H1 (cell line): ENCODE measurements around the gene PTPRJ. TPM values are rescaled to one million over a fixed set of nuclear protein-coding genes. Genes with fewer than 3 reads are reported as not detected.

Experiments used
- CTCF ChIA-PET: fragments of 300-600 bp; sonication (Branson Sonifier 250); formaldehyde crosslinking; loops from one replicate; lab custom pipeline; 2021; ENCODE audit not compliant: partially characterized antibody; lab: Charles Lee
- POLR2A ChIA-PET: fragments of 300-600 bp; sonication (Branson Sonifier 250); formaldehyde crosslinking; loops from one replicate; lab custom pipeline; 2021; ENCODE audit warnings: inconsistent platforms; ENCODE audit not compliant: partially characterized antibody; lab: Charles Lee
- DNase-seq, 2 experiments: peaks; one replicate each; pipeline versions ENCODE4 v3.0.0 to v3.0.0-alpha.2; 2010 to 2022; ENCODE audit warnings: low spot score in 2 of 2, low read depth in 1 of 2, mixed read lengths in 1 of 2
- FAIRE-seq: peaks from 2 replicates; lab custom pipeline; 2011; peaks lifted over from hg19 to GRCh38; lab: Jason Lieb, UNC
- H2AFZ ChIP-seq: 2 replicates; pipeline ENCODE4 v1.8.1; 2012; ENCODE audit warnings: low read length, inconsistent platforms
- H2AK5ac ChIP-seq: 2 replicates; pipeline ENCODE4 v1.6.1; 2013; ENCODE audit warnings: low read depth, low read length
- H2BK120ac ChIP-seq: replicated peaks from 2 replicates; pipeline ENCODE3; 2013; ENCODE audit warnings: low read depth, low read length, inconsistent platforms
- H2BK12ac ChIP-seq: 2 replicates; pipeline ENCODE4 v1.6.1; 2013; ENCODE audit warnings: low read depth, low read length
- H2BK15ac ChIP-seq: 2 replicates; pipeline ENCODE4 v1.6.1; 2013; ENCODE audit warnings: low read length
- H2BK20ac ChIP-seq: 2 replicates; pipeline ENCODE4 v1.6.1; 2013; ENCODE audit warnings: low read length
- H2BK5ac ChIP-seq: 2 replicates; pipeline ENCODE4 v1.6.1; 2013; ENCODE audit warnings: low read depth, low read length
- H3K14ac ChIP-seq: 2 replicates; pipeline ENCODE4 v1.6.1; 2013; ENCODE audit warnings: inconsistent platforms; ENCODE audit not compliant: insufficient read length
- H3K18ac ChIP-seq: 2 replicates; pipeline ENCODE4 v1.6.1; 2013; ENCODE audit warnings: low read length; ENCODE audit errors: extremely low read depth
- H3K23ac ChIP-seq: 2 replicates; pipeline ENCODE4 v1.6.1; 2013; ENCODE audit warnings: inconsistent platforms; ENCODE audit not compliant: insufficient read length
- H3K23me2 ChIP-seq: 2 replicates; pipeline ENCODE4 v1.6.1; 2013; ENCODE audit warnings: low read depth, low read length
- H3K27ac ChIP-seq: 2 replicates; pipeline ENCODE4 v1.6.1; 2011; ENCODE audit warnings: low read depth, low read length, inconsistent platforms
- H3K27me3 ChIP-seq, 4 experiments: replicated peaks in 1 of 4; 1 replicate in 1 of 4; 2 replicates in 3 of 4; pipeline versions ENCODE4 v1.6.1 to v1.8.1; 2011 to 2013; ENCODE audit warnings: low read length in 3 of 4, mild to moderate bottlenecking in 3 of 4, inconsistent platforms in 2 of 4, mixed read lengths in 2 of 4, moderate library complexity in 1 of 4; ENCODE audit not compliant: control insufficient read depth in 3 of 4, insufficient read depth in 3 of 4; ENCODE audit errors: extremely low read depth in 1 of 4
- H3K36me3 ChIP-seq, 4 experiments: 2 replicates each; pipeline versions ENCODE4 v1.6.1 to v1.8.1; 2011 to 2013; ENCODE audit warnings: mild to moderate bottlenecking in 4 of 4, low read length in 3 of 4, moderate library complexity in 2 of 4, control low read depth in 1 of 4, inconsistent platforms in 1 of 4; ENCODE audit not compliant: insufficient read depth in 4 of 4, control insufficient read depth in 2 of 4
- H3K4ac ChIP-seq: replicated peaks from 2 replicates; pipeline ENCODE3; 2013; ENCODE audit warnings: low read length, low read depth, mixed read lengths, inconsistent platforms; ENCODE audit not compliant: insufficient read length
- H3K4me1 ChIP-seq, 4 experiments: replicated peaks in 1 of 4; 1 replicate in 1 of 4; 2 replicates in 3 of 4; pipeline versions ENCODE4 v1.6.1 to v1.8.1; 2011 to 2013; ENCODE audit warnings: low read length in 3 of 4, inconsistent platforms in 2 of 4, mixed read lengths in 1 of 4; ENCODE audit not compliant: insufficient read depth in 4 of 4, control insufficient read depth in 3 of 4
- H3K4me2 ChIP-seq, 2 experiments: 2 replicates each; pipeline versions ENCODE4 v1.6.1 to v1.8.1; 2011 to 2013; ENCODE audit warnings: low read depth in 2 of 2, low read length in 2 of 2, control low read depth in 1 of 2, inconsistent platforms in 1 of 2, mild to moderate bottlenecking in 1 of 2; ENCODE audit not compliant: insufficient read depth in 1 of 2
- H3K4me3 ChIP-seq, 4 experiments: fragments of 200-600, 300-600 bp in 1 of 4; sonication (generic), shearing (Covaris generic), sonication (Bioruptor Twin) in 1 of 4; 2 replicates each; pipeline versions ENCODE4 v1.5.1 to v1.8.1; 2011 to 2016; ENCODE audit warnings: low read length in 4 of 4, low read depth in 3 of 4, control low read depth in 2 of 4, inconsistent platforms in 2 of 4, mild to moderate bottlenecking in 2 of 4, mixed read lengths in 1 of 4, moderate library complexity in 1 of 4; ENCODE audit not compliant: insufficient read depth in 2 of 4; ENCODE audit errors: extremely low read depth in 1 of 4
- H3K56ac ChIP-seq: replicated peaks from 2 replicates; pipeline ENCODE3; 2013; ENCODE audit warnings: low read depth, mild to moderate bottlenecking, mixed read lengths, low read length, inconsistent platforms; ENCODE audit not compliant: insufficient read length
- H3K79me1 ChIP-seq: 2 replicates; pipeline ENCODE4 v1.6.1; 2013; ENCODE audit warnings: low read depth, low read length, control low read depth
- H3K79me2 ChIP-seq, 2 experiments: 2 replicates each; pipeline versions ENCODE4 v1.6.1 to v1.8.1; 2012 to 2013; ENCODE audit warnings: low read length in 2 of 2, mild to moderate bottlenecking in 2 of 2, inconsistent platforms in 1 of 2; ENCODE audit not compliant: insufficient read depth in 2 of 2, control insufficient read depth in 1 of 2
- H3K9ac ChIP-seq, 4 experiments: replicated peaks in 1 of 4; 1 replicate in 1 of 4; 2 replicates in 3 of 4; pipeline versions ENCODE4 v1.6.1 to v1.8.1; 2011 to 2013; ENCODE audit warnings: low read depth in 3 of 4, low read length in 3 of 4, control low read depth in 2 of 4, mild to moderate bottlenecking in 2 of 4, moderate library complexity in 2 of 4, inconsistent platforms in 1 of 4; ENCODE audit errors: extremely low read depth in 1 of 4
- H3K9me3 ChIP-seq, 2 experiments: 2 replicates each; pipeline versions ENCODE4 v1.6.1 to v1.8.1; 2012 to 2013; ENCODE audit warnings: mild to moderate bottlenecking in 2 of 2, moderate library complexity in 2 of 2, control low read depth in 1 of 2, inconsistent platforms in 1 of 2, low read depth in 1 of 2, low read length in 1 of 2, mixed read lengths in 1 of 2; ENCODE audit not compliant: insufficient read depth in 2 of 2
- H4K20me1 ChIP-seq, 2 experiments: replicated peaks in 1 of 2; 2 replicates each; pipeline versions ENCODE3 to v1.8.1; 2011 to 2013; ENCODE audit warnings: inconsistent platforms in 2 of 2, low read length in 2 of 2, mild to moderate bottlenecking in 1 of 2; ENCODE audit not compliant: insufficient read depth in 2 of 2, control insufficient read depth in 1 of 2
- H4K5ac ChIP-seq: 2 replicates; pipeline ENCODE4 v1.6.1; 2013; ENCODE audit warnings: low read length, low read depth, mixed read lengths, inconsistent platforms; ENCODE audit not compliant: insufficient read length
- H4K8ac ChIP-seq: 2 replicates; pipeline ENCODE4 v1.8.0; 2013; ENCODE audit warnings: mild to moderate bottlenecking, moderate library complexity, low read length, inconsistent platforms; ENCODE audit not compliant: insufficient read depth; ENCODE audit errors: extremely low read depth
- H4K91ac ChIP-seq: replicated peaks from 2 replicates; pipeline ENCODE3; 2013; ENCODE audit warnings: low read length, mixed read lengths, inconsistent platforms; ENCODE audit not compliant: insufficient read length
- ASH2L ChIP-seq: fragments of 200-600, 300-600 bp; sonication (generic); IDR thresholded peaks from one replicate; pipeline ENCODE4 v1.7.1; 2017; ENCODE audit warnings: low read length
- CHD1 ChIP-seq: IDR thresholded peaks from 2 replicates; pipeline ENCODE4 v1.6.1; 2012; ENCODE audit warnings: low read depth, low read length, improper control_type of control experiment
- NANOG ChIP-seq: IDR thresholded peaks from 2 replicates; pipeline ENCODE4 v1.6.1; 2011; ENCODE audit warnings: low read length, low read depth, mild to moderate bottlenecking, inconsistent platforms; ENCODE audit not compliant: insufficient read depth, poor library complexity, severe bottlenecking
- WGBS, 2 experiments: shearing (Covaris generic) in 1 of 2; methylation state at CpG; one replicate each; pipeline versions ENCODE4 v1.1.6 to v1.1.7; 2013 to 2015; ENCODE audit warnings: low lambda C conversion rate in 2 of 2, mixed read lengths in 2 of 2, inconsistent platforms in 1 of 2, low coverage in 1 of 2, missing lambda C conversion rate in 1 of 2; ENCODE audit not compliant: insufficient replicate concordance in 2 of 2, insufficient coverage in 1 of 2, insufficient read length in 1 of 2; ENCODE audit errors: extremely low coverage in 1 of 2, missing lambda C conversion rate in 1 of 2; 5-methylcytosine and 5-hydroxymethylcytosine counted together
- polyA plus RNA-seq, 7 experiments: library from polyadenylated mRNA; depleted of rRNA in 3 of 7; stranded (reverse) in 5 of 7; unstranded in 2 of 7; fragments of >200 nt in 5 of 7; fragments of 200-250 nt in 2 of 7; gene quantifications; 1 replicate in 5 of 7; 2 replicates in 1 of 7; 4 replicates in 1 of 7; pipeline versions ENCODE4 v1.2.1 to v1.2.3, GENCODE V29; 2011 to 2013; ENCODE audit warnings: missing spikeins in 2 of 7, mixed read lengths in 2 of 7
- total RNA-seq: library from RNA; stranded (reverse); fragmentation: NEBNext Ultra II Directional; extraction: Animal tissue kit (Norgen Biotek cat#: 25700); gene quantifications from 2 replicates; pipeline ENCODE4 v1.2.1, GENCODE V29; 2021

The PTPRJ gene
- total and polyA plus RNA-seq, 2 of the 8 experiments (the other 6 are each of a cell fraction or from before 2014, with no cell fraction given) = 4.4 to 22.6 TPM

DNA sequence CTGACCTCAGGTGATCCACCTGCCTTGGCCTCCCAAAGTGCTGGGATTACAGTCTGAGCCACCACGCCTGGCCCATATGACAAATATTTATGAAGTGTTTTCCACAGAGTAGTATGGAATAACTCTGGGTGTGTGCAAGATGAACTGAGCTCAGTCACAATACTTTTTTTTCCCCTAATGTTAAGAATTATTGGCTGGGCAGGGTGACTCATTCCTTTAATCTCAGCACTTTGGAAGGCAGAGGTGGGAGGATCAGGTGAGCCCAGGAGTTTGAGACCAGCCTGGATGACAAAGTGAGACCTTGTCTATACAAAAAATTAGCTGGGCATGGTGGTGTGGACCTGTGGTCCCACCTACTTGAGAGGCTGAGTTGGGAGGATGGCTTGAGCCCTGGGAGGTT is 6.4 kb downstream of the PTPRJ start:
- POLR2A ChIA-PET = no interaction called here
- Histone ChIP-seq H3K4me3 (no peak overlapping the region), H2AFZ (no peak overlapping the region), H3K36me3 (no peaks in the 10 kb centered on the region), H4K8ac (no peak overlapping the region), H2BK12ac (no peak overlapping the region), H4K5ac (no peak overlapping the region), H3K4me2 (no peak overlapping the region), H2BK15ac (no peak overlapping the region), H2BK20ac (no peak overlapping the region), H3K56ac (no peak overlapping the region), H3K9ac (no peak overlapping the region), H3K14ac (no peak overlapping the region), H3K79me1 (no peaks in the 10 kb centered on the region), H3K23ac (no peak overlapping the region), H3K23me2 (peaks cover 3% of the 10 kb centered on the region; the same call in 1 of the 2 replicates), H4K91ac (no peak overlapping the region), H3K4me1 (peaks cover 1 to 8% (median 6%) of the 10 kb centered on the region in 4 experiments; a peak in 6 of 7 replicates), H4K20me1 (peaks cover 0 to 4% of the 10 kb centered on the region in 2 experiments), H3K9me3 (no peaks in the 10 kb centered on the region), H3K18ac (no peak overlapping the region), H2BK5ac (no peak overlapping the region), H3K27me3 (peaks cover 0 to 5% (median 0%) of the 10 kb centered on the region in 4 experiments; a peak in 1 of 7 replicates), H2BK120ac (no peak overlapping the region), H2AK5ac (no peak overlapping the region), H3K27ac (no peak overlapping the region), H3K79me2 (peaks cover 3 to 62% of the 10 kb centered on the region in 2 experiments; a peak in 3 of 4 replicates), H3K4ac (no peak overlapping the region)
- DNase-seq (no peak), FAIRE-seq (no peak)
- 85% methylated on average over 1 of the region's 1 CpG; no CpG with 5 or more reads in 1 of the 2 experiments for WGBS, 2 experiments
- CTCF ChIA-PET = interaction anchor here (1.0 kb wide), 1 partner anchor 114 kb away, joined by 4 read pairs; no protein-coding TSS in a partner anchor
- TF ChIP-seq ASH2L (no peak), NANOG (no peak), CHD1 (no peak)
